Astrocyte of the spinal cord (primary cell): ENCODE data around the gene NWD2.

Source experiments
- DNase-seq: peaks from one replicate; pipeline ENCODE4 v3.0.0; 2011; ENCODE audit warnings: low read depth, low spot score
- H3K4me3 ChIP-seq: 2 replicates; pipeline ENCODE4 v1.5.1; 2011; ENCODE audit warnings: low read depth, mild to moderate bottlenecking, low read length, moderate library complexity
- CTCF ChIP-seq: IDR thresholded peaks from 2 replicates; pipeline ENCODE4 v1.5.1; 2012; ENCODE audit warnings: low read depth, mild to moderate bottlenecking, low read length, inconsistent platforms
- in situ Hi-C: cut with HindIII; loops from 2 replicates; pipeline ENCODE4 v1.10.0; 2017; ENCODE audit warnings: low sequenced_read_pairs

NWD2 gene

GRCh38 chr4:37367901-37368300 is 123.4 kb downstream of the NWD2 start:
- no peak for TF ChIP-seq CTCF
- in situ Hi-C loops, result no loop called here
- no peak overlapping the region for H3K4me3 ChIP-seq
- DNase-seq, result no peak

DNA sequence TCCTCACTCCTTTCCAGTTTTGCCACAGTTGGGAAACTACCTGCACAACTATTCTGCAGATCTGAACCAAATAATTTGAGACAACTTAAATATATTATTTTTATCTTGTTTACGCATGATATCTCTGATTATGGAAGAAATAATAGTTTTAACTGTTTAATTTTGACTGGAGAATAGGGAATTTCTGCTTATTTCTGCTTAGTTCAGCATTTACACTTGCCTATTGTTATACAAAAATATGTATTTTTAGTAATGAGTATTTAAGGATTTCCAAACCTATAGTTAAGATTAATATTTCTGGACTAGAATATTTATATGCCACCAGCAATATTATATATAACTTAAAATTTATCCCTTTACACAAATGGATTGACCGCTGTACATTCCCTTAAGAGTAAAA is 125.5 kb downstream of the NWD2 start:
- TF ChIP-seq CTCF, result no peak
- in situ Hi-C loops, result no loop called here
- no peak for DNase-seq

GRCh38 chr4:37381040-37381668 is 136.6 kb downstream of the NWD2 start:
- in situ Hi-C loops, result no loop called here
- H3K4me3 ChIP-seq, result no peak overlapping the region
- no peak for DNase-seq
- no peak for TF ChIP-seq CTCF

More for the DNA sequence above, 125.5 kb downstream of the NWD2 start:
- H3K4me3 ChIP-seq, result no peak overlapping the region

GRCh38 chr4:37383579-37384229 is 139.2 kb downstream of the NWD2 start:
- no peak overlapping the region for H3K4me3 ChIP-seq
- peak; percentile 62 for TF ChIP-seq CTCF
- peak; percentile 27 for DNase-seq
- in situ Hi-C loops, result no loop called here

DNA sequence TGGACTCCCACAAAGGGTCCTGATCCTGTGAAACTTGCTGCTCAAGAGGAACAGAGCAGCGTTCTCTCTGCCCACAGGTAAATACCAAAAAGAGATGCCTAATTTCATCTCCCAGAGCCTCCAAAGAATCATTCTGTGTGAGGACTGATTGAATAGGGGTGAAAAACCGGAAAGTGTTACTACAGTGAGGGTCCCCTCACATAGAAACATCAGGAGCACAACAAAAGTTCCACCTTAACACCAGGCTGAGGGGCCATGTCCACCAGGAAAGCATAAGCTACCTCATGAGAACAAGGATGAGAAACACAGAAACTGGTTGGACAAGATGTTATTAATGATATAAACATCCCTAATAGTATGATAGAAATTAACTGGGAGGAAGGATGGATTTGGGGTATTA is 140.9 kb downstream of the NWD2 start:
- in situ Hi-C loops, result no loop called here
- TF ChIP-seq CTCF, result no peak
- no peak overlapping the region for H3K4me3 ChIP-seq
- no peak for DNase-seq

DNA sequence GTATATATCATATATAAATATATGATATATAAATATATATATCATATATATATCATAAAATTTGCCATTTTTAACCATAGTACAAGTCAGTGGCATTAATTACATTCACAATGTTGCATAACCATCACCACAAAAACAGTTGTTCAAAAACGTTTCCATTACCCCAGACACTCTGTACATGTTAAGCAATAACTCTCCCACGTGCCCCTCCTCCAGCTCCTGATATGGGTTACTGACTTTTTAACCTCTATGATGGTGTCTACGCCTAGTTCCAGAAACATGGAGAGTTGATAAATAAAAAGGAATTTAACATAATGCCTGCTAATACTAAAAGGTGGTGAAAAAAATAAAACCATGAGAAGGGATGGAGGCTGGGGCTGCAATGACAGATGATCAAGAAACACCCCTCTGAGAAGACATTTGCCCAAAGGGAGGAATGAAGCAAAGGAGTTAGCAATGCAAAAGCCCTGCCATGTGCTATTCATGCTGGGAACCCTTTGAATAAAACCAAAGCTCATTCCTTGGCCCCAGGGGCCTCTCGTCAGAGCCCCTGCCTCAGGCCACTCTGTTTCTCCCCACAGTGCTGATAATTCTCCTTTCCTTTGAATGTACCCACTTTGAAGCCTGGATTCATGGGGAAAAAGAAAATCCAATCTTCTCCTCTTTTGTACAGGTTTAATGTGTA is 144.3 kb downstream of the NWD2 start:
- no peak for TF ChIP-seq CTCF
- no peak for DNase-seq
- in situ Hi-C loops, result no loop called here
- H3K4me3 ChIP-seq, result no peak overlapping the region
